Stimulated activated CD4-positive, alpha-beta T cell treated with anti-CD3 and anti-CD28 coated beads, TNF-alpha, amount 100 ng/mL, for 4 hours (primary cell): ENCODE measurements around the gene ISL1.

Source experiments
- DNase-seq, 3 experiments: peaks; one replicate each; pipeline ENCODE4 v3.0.0-alpha.2; 2020; ENCODE audit warnings: low read depth in 3 of 3

Gene ISL1

GRCh38 chr5:51386916-51387883 lies 4.0 kb downstream of the ISL1 start:
- no peak for DNase-seq

- no peak for DNase-seq
These were observed 4.6 kb downstream of the ISL1 start for GRCh38 chr5:51387884-51388275.

GRCh38 chr5:51388488-51389287 lies 5.4 kb downstream of the ISL1 start:
- DNase-seq: no peak

DNA sequence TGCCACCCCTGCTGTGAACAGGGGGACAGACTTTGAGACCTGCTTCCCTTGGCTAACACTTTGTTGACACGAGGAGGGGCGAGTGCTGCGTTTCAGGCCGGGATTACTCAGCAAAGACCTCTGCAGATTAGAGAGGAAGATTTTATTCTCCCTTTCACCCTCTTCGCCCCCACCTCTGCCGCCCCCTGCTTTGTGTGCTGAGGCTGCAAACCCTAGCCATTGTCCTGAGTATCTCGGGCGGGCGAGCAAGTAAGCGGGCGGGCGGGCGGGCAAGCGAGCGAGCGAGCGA lies 6.0 kb downstream of the ISL1 start:
- no peak for DNase-seq

- no peak for DNase-seq
These were observed 6.6 kb downstream of the ISL1 start for GRCh38 chr5:51389577-51390463.

DNA sequence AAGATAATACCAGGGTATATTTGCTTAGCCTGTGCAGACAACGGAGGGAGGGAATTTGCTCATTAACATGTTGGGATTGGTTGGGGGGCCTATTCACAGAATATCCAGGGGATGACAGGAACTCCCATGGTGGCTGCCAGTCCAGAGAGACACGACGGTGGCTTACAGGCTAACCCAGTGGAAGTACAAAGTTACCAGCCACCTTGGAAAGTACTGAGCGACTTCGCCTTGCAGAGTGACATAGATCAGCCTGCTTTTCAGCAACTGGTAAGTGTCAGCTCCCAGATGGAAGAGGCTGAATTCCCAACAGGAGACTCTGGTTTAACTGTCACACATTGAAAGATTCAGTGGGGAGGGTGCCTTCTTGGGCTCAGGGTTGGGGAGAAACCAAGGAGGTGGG lies 7.9 kb downstream of the ISL1 start:
- no peak for DNase-seq

GRCh38 chr5:51392689-51393199 lies 9.5 kb downstream of the ISL1 start:
- DNase-seq: no peak

- DNase-seq: no peak
These were observed 11.4 kb downstream of the ISL1 start for GRCh38 chr5:51394609-51395008.

DNA sequence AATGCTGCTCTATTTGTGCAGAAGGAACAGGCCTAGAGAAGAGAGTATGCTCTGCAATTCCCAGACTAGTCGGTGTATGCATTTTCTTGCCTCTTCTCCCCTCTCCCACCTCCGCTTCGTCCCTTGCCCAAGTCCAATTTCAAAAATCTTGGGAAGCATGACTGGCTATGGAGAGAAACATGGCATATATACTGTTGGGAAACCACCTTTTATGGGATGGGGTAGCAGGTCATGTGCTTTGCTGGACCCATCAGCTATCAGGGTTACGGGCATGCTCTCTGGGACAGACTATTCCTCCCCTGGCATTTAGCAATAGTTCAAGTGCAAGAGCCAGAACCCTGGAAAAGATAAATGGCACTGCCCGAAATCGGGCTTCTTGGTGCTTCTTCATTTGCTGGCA lies 12.0 kb downstream of the ISL1 start:
- no peak for DNase-seq

- DNase-seq: no peak
These were observed 12.6 kb downstream of the ISL1 start for GRCh38 chr5:51395666-51396356.

- DNase-seq: no peak
These were observed 13.5 kb downstream of the ISL1 start for GRCh38 chr5:51396797-51397196.

- no peak for DNase-seq
These were observed 14.7 kb downstream of the ISL1 start for GRCh38 chr5:51397996-51398395.

DNA sequence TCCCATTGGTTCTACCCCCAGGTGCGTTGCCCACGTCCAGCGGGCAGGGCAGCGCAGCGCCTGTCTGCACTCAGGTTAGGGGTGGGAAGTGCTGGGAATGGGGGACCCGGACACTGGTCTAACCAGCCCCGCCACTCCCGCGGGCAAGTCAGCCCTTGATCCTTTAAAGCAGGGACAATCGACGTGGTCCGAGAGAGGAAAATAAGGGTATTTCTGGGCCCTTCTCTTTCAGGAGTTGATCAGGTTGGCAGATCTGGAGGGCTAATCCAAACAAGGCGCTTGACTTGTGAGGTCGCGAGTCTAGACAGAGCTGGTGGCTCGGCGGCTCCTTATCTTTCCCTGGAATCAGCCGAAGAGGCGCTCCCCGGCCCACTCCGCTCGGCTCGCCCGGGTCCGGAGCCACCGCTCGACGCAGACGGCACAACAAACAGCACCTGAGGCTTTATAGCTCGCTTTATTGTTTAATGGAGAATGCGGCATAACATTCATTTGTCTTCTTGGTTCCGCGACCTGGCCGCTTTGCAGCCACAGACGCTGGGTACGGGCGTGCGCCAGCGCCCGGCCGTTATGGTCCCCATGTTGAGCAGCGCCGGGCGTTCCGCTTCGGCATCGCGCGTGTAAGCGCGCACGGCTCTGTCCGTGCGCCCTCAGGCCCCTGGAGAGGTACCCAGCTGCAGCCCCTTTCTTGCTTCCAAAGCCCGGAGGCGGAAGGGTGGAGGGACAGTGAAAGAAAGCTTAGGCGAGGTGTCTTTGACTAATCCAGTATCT lies 15.8 kb downstream of the ISL1 start:
- no peak for DNase-seq

GRCh38 chr5:51399643-51400006 lies 16.4 kb downstream of the ISL1 start:
- DNase-seq: no peak

GRCh38 chr5:51404255-51404654 lies 21.0 kb downstream of the ISL1 start:
- no peak for DNase-seq

- DNase-seq: no peak
These were observed 28.7 kb downstream of the ISL1 start for GRCh38 chr5:51411921-51412325.

DNA sequence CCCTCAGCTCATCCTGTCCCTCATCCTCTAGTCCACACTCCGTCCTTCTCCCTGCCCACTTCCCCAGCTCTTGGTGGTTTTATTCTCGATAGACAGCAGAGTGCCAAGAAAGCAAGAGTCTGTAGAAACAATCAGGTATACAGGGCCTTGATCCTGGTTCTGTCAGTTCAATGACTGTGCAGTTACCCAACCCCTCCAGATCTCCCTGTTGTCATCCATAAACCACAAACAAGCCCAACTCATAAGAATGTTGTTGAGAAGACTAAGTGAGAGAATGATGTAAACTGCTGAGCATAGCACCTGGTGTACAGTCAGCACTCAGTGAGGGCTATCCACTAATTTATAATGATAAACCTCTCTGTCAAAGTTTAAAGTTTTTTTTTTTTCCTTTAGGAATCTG lies 31.3 kb downstream of the ISL1 start:
- DNase-seq: no peak

GRCh38 chr5:51416149-51416548 lies 32.9 kb downstream of the ISL1 start:
- no peak for DNase-seq

- DNase-seq: no peak
These were observed 49.9 kb downstream of the ISL1 start for GRCh38 chr5:51433052-51433710.

DNA sequence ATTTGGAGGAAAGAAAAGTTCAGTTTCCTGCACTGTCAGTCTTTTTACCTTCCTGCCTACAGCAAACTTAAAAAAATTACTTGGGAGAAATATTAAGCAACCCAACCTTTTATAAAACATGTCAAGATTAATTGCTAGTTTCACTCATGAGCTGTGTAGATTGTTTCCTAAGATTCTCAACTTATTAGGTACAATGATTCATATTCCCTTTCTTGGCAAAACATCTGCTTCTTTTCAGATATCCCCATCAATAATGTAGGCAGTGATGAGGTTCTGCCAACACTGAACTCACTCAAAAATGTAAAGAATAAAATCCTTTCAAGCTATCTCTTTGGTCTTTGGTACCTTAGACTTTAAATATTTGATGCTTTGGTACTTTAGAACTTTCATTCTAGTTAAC lies 56.0 kb downstream of the ISL1 start:
- no peak for DNase-seq
